SK-MEL-5 (cell line): Measurements from ENCODE around the gene CCNE1. TPM values are rescaled to one million over a fixed set of nuclear protein-coding genes. Genes with fewer than 3 reads are reported as not detected.
"Not testable (repeated sequence)": the region's sequence is repeated elsewhere in the genome, so short reads cannot be mapped to it uniquely, and the experiment has no call there.

Source experiments
- DNase-seq: peaks from one replicate; pipeline ENCODE4 v3.0.0-alpha.2; 2016; ENCODE audit warnings: low read depth, low spot score
- in situ Hi-C: cut with HindIII; loops from 2 replicates; pipeline ENCODE4 v1.10.0; 2016; ENCODE audit warnings: low sequenced_read_pairs, high pct_unique_total_duplicates, low pct_unique_long_range_greater_than_20kb
- total RNA-seq: library from RNA; depleted of rRNA; stranded (reverse); fragments of >200 nt; shearing (Covaris generic); gene quantifications from 2 replicates; pipeline ENCODE4 v1.2.3, GENCODE V29; 2014

Gene CCNE1
- total RNA-seq, 1 experiment from 2014 or later = 13.8 TPM

DNA sequence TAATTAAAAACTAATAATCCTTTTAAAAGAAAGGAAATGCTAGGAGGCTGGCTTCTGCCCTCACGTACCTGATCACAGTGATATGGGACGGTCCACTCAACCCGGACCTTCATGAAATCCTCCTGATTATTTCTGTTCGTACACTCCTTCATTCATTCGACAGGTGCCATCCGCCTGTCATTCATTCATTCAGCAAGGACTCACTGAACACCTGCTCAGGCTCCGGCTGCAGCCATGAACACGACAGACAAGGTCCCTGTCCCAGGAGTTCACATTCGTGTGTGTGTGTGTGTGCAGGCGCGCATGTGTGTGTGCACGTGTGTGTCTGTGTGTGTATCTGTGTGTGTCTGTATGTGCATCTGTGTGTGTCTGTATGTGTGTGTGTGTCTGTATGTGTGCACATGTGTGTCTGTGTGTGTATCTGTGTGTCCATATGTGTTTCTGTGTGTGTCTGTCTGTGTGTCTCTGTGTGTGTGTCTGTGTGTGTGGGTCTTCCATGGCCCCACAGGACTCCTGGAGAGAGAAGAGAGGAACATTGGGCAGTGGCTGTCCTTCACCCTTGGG, 28.1 kb upstream of the CCNE1 start:
- DNase-seq = no peak
- in situ Hi-C loops = no loop called here

DNA sequence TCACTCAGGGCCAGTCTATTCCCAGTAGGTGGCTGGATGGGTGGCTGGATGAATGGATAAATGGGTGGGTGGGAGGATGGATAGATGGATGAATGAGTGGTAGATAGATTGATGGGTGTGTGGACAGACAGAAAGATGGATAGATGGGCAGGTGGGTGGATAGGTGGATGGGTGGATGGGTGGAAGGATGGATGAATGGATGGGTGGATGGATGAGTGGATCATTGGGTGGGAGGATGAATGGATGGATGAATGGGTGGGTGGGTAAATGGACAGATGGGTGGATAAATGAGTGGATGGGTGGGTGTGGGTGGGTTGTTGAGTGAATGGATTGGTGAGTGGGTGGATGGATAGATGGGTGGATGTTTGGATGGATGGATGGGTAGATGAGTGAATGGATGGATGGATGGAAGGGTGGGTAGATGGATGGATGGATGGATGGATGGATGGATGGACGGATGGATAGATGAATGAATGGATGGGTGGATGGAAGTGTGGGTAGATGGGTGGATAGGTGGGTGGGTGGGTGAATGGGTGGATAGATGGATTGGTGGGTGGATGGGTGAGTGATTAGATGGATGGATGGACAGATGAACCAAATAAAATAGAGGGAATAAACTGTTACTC, 27.1 kb upstream of the CCNE1 start:
- no peak for DNase-seq
- in situ Hi-C loops = no loop called here

DNA sequence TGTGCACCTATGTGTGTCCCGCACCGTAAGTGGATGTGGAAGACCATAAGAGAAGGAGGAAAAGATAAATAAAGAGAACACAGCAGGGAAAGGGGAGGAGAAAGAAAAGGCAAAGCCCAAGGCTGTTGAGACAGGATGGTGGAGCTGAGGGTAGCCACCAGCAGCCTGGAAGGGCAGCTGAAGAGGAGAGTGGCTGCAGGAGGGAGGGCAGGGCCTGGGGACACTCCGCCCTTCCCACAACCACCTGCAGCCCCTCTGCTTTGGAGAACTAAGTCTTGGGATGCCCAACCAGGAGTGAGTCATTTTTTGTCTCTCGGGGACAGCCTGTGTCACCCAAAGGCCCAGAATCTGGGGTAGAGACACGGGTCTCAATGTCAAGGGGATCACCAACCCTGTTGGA, 26.4 kb upstream of the CCNE1 start:
- in situ Hi-C loops = no loop called here
- no peak for DNase-seq

DNA sequence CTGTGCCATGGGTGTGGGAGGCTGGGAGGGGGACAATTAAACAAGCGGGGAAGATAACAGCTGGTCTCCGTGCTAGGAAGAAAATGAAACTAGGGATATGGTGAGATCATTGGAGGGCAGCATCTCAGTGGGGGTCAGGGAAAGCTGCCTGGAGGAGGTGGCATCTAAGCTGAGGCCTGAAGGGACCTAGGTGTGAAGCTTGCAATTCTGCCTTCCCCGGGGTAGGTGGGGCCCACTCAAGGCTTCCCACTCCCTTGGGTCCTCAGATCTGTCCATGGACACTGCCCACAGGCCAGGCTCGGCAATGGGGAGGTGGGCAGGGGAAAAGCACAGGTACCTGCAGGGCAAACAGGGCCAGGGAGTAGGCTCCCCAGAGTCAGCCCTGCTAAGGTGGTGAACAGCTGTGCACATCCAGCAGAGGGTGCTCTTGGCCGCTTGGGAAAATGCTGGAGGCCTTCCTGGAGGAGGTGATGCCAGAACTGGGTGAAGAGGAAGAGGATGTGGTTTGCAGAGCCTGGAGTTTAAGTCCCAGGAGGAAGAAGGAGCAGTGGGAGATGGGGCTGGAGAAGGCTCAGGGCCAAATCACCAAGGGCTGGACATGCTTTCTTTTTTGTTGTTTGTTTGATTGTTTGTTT, 25.7 kb upstream of the CCNE1 start:
- peak; percentile 30 for DNase-seq

DNA sequence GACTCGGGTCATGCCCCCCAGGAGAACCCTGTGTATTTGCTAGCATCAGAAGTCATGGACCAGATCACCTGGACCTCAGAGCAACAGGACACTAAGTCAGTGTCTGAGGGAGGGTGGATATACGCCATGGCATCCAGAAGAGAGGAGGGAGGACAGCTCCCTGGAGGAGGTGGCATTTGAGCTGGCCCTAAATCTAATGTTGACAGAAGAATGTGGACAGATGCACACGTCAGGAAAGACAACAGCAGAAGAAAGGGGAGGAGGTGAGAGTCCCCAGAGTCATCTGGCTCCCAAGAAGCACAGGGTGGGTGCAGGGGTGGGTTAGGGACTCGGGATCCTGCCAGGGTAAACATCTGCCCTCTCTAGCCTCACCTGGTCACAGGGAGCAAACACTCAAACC, 24.5 kb upstream of the CCNE1 start:
- in situ Hi-C loops = no loop called here
- no peak for DNase-seq

More for the DNA sequence above, 25.7 kb upstream of the CCNE1 start:
- in situ Hi-C loops = no loop called here

DNA sequence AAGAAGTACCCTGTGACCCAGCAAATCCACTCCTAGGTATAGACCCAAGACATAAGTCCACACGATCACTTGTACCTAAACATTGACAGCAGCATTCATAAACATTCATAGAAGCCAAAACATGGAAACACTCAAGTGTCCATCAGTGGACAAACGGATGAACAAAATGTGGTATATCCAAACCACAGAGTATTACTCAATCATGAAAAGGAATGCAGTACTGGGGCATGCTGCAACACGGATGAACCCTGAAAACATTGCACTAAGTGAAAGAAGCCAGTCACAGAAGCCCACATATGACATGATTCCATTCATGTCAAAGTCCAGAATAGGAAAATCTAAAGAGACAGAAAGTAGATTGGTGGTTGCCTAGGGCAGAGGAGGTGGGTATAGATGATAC, 22.8 kb upstream of the CCNE1 start:
- DNase-seq = no peak
- in situ Hi-C loops = no loop called here

DNA sequence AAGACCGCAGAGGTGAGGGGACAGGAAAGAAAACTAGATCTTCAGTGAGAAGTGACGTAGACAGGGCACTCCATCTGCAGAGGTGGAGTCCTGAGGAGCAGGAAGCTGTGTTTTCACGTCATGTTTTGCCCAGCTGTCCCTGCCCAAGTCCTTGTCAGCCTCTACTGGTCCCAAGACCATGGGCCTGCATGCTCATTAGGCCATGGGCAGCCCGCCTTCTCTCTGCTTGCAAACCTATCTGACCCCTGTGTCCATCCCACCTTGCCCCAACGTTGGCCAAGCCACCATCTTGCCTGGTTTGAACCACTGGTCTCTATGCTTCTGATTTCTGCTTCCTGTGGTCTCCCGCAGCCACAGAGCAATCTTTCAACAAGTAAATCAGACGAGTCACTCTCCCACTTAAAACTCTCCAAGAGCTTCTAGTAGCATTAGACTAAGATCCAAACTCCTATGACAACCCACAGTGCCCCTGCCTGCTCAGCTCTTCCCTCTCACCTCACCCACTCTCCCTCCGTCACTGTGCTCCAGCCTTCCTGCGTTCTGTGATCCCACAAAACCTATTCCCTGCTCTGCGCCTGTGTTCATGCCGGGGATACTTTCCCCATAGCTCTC, 18.6 kb upstream of the CCNE1 start:
- in situ Hi-C loops = no loop called here
- no peak for DNase-seq

DNA sequence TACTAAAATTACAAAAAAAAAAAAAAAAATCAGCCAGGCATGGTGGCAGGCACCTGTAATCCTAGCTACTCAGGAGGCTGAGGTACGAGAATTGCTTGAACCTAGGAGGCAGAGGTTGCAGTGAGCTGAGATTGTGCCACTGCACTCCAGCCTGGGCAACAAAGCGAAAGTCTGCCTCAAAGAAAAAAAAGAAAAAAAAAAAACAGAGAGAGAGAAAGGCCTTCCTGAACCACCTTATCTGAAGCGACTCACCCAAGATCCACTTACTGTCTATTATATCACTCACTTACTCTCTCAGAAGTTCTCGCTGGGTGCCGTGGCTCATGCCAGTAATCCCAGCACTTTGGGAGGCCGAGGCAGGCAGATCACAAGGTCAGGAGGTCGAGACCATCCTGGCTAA, 17.3 kb upstream of the CCNE1 start:
- in situ Hi-C loops, DNase-seq: not testable (repeated sequence)

DNA sequence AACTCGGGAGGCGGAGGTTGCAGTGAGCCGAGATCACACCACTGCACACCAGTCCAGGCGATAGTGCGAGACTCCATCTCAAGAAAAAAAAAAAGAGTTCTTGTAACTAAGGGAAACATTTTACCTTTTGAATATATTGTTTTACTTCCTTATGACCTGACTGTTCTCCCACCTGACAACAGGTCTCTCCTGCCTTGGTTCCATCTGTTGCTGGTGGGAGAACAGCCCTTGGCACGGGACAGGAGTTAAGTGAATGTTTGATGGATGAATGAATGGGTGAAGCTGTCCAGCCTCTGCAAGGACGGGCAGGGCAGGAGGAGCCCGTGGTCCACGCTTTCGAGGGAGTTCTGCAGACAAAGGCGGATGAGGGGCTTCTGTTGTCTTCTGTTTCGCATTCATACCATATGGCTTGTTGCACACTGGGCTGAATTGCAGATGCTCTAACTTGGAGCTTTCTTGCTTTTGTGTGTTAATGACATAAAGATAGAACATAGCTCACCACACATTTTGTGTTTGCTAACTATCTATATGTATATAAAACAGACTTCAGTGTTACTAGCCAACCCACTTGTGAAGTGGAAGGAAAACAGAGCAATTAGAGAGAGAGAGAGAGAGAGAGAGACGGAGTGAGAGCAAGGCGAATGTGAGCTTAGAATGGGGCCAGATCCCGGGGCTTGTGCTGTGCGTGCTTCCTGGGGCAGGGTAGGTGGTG, 16.2 kb upstream of the CCNE1 start:
- no peak for DNase-seq
- in situ Hi-C loops = no loop called here

DNA sequence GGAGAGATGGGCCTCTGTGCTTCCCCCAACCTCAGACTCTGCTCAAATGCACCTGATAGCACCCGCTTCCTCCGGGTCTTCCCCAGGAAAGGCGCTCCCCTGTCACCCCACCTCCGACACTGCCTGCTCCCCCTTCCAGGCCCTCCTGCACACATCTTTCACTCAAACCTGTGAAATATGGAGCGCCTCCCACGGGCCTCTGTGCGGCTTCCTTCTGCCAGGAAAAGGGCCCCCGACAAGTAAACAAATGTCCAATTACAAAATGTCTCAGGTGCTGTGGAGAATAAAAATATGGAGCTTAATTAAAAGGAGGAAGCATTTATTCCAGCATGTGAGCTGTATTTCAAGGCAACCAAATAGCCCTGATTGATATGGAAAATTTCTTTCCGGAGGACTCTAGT, 15.6 kb upstream of the CCNE1 start:
- no peak for DNase-seq
- in situ Hi-C loops = no loop called here

DNA sequence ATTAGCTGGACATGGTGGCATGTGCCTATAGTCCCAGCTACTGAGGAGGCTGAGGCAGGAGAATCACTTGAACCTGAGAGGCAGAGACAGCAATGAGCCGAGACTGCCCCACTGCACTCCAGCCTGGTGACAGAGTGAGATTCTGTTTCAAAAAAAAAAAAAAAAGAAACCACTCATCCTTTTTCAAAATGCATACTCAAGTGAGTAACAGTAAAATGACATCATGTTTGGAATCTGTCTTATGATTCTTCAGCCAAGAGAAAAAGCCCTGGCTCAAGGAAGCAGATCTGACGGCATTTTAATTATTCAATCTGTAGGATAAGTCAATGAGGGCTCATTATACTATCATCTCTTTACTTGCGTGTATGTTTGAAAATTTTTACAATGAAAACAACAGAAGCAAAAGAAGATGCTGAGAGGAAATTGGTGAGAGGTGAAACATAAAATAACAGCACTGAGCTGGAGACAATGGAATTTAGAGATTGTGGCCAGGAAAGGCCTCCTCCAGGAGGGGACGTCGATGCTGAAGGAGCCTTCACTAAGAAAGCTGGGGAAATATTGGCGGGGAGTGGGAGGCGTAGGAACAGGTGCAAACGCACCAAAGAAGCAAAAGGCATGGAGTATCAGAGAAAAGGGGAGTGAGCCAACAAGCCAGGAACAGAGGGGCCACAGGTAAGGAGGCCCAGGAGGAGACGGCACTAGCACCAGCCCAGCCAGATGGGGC, 12.9 kb upstream of the CCNE1 start:
- in situ Hi-C loops = no loop called here
- DNase-seq = no peak

DNA sequence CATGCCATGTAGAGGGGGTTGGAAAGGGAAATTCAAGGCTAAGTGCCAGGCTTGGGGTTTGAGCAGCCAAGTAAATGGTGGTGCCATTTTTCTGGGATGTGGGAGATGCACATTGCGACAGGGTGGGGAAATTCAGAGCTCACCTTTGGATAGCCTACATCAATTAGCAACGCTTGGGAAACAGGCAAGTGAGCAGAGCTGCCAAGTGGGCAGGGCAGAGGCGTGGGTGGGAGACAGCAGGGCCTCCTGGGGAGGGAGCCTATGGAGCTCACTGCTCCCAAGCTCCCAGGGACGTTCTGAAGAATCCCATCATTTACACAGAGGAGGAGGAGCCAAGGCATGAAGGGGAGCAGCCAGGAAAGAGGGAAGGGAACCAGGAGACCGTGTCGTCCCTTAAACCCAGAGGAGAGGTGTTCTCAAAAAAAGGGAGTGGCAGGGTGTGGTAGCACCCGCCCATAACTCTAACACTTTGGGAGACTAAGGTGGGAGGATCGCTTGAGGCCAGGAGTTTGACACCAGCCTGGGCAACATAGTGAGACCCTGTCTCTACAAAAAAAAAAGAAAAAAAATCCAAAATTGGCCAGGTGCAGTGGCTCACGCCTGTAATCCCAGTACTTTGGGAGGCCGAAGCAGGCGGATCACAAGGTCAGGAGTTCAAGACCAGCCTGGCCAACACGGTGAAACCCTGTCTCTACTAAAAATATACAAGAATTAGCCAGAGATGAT, 11.5 kb upstream of the CCNE1 start:
- in situ Hi-C loops = no loop called here

DNA sequence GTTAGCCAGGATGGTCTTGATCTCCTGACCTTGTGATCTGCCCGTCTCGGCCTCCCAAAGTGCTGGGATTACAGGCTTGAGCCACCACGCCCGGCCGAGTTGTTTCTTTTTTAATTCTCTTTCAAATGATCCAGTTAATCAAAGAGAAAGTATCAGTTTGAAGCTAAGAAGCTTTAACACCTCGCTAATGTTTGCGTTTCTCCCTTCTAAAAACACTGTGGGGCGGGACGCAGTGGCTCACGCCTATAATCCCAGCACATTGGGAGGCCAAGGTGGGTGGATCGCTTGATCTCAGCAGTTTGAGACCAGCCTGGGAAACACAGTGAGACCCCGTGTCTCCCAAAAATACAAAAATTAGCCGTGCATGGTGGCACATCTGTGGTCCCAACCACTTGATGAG, 7.8 kb upstream of the CCNE1 start:
- DNase-seq, in situ Hi-C loops: not testable (repeated sequence)

More for the DNA sequence above, 11.5 kb upstream of the CCNE1 start:
- no peak for DNase-seq

DNA sequence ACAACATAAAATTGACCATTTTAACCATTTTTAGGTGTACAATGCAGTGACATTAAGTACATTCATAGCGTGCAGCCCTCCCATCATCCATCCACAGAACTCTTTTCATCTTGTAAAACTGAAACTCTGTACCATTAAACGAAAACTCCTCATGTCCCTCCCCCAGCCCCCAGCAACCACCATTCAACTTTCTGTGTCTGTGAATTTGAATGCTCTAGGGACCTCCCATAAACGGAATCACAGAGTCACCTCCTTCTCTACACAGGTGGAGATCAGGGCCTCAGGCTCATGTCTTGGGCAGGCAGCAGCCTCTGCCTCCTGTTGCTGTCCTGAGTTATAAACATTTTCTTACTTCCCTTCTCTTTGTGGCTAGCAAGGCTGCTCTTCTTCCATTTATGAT, 7.3 kb upstream of the CCNE1 start:
- no peak for DNase-seq
- in situ Hi-C loops = no loop called here

DNA sequence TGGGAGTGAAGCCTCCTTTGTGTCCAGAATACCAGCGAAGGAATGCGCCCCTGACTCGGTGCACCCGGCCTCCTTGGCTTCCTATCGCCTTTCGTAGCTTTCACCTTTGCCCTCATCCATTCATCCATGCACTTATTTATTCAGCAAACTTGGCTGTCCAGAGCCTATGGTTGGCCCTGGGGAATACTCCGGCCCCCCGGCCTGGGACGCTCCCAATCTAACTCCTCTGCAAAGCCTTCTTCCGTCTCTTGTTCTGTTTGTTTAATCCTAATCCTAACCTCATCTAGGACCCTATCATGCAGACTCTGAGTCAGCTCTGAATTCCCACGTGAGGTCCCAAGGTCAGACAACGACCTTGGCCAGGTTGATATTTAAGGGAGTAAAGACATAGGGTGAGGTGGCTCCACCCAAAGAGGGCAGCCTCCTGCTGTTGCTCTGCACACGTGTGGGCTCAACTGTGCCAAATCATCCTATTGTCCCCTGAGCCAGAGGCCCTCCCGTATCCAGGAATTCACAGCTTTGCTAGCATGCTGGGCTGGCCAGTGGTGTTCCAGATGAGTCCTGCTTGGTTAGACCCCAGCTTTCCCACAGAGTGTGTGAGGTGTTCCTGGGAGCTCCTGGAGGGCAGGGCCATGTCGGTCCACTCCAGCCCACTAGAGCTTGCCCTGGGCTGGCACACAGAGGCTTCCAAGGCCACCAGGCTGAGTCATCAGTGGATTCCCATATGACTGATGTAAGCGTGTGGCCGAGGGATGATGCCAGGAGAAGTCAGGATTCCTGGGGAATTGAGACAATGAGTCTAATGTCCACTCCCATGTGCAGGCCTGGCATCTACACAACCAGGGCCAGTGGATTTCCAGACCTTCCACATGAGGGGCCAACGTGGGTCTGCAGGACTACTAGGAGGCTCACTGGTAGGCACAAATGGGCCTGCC, 6.5 kb upstream of the CCNE1 start:
- DNase-seq = peak; percentile 16
- in situ Hi-C loops = no loop called here
